Nephron progenitor cell (in vitro differentiated cells): ENCODE results near the gene LHPP.
"Not testable (repeated sequence)": the region's sequence is repeated elsewhere in the genome, so short reads cannot be mapped to it uniquely, and the experiment has no call there.

Experiments used
- DNase-seq: peaks from one replicate; pipeline ENCODE4 v3.0.0; 2021
- H3K27ac Mint-ChIP-seq: 2 replicates; pipeline ENCODE4 v1.8.0; 2021; ENCODE audit warnings: mild to moderate bottlenecking, moderate library complexity, mixed read lengths
- H3K27me3 Mint-ChIP-seq: 2 replicates; pipeline ENCODE4 v1.8.0; 2021; ENCODE audit warnings: mild to moderate bottlenecking, low read depth, mixed read lengths; ENCODE audit not compliant: poor library complexity
- H3K36me3 Mint-ChIP-seq: 2 replicates; pipeline ENCODE4 v1.8.0; 2021; ENCODE audit warnings: low read depth, mixed read lengths
- H3K4me1 Mint-ChIP-seq: 2 replicates; pipeline ENCODE4 v1.8.0; 2021; ENCODE audit warnings: mixed read lengths
- H3K4me3 Mint-ChIP-seq: 2 replicates; pipeline ENCODE4 v1.8.0; 2021; ENCODE audit warnings: mild to moderate bottlenecking, moderate library complexity, mixed read lengths
- H3K9me3 Mint-ChIP-seq: 2 replicates; pipeline ENCODE4 v1.8.0; 2021; ENCODE audit warnings: mild to moderate bottlenecking, moderate library complexity, mixed read lengths
- CTCF ChIP-seq: fragments of 200-600 bp; sonication (generic); IDR thresholded peaks from 2 replicates; pipeline ENCODE4 v1.5.0; 2021; ENCODE audit warnings: antibody characterized with exemption

Gene LHPP

GRCh38 chr10:124436191-124436638, 25.4 kb upstream of the LHPP start:
- no peaks in the 10 kb centered on the region for H3K4me1 Mint-ChIP-seq
- DNase-seq, result no peak
- H3K9me3 Mint-ChIP-seq, result no peaks in the 10 kb centered on the region
- no peak overlapping the region for H3K27ac Mint-ChIP-seq
- TF ChIP-seq CTCF, result no peak
- H3K27me3 Mint-ChIP-seq, result peaks cover 6% of the 10 kb centered on the region
- no peaks in the 10 kb centered on the region for H3K36me3 Mint-ChIP-seq
- H3K4me3 Mint-ChIP-seq, result no peak overlapping the region

- H3K4me1 Mint-ChIP-seq, H3K27ac Mint-ChIP-seq, H3K4me3 Mint-ChIP-seq, H3K9me3 Mint-ChIP-seq, H3K36me3 Mint-ChIP-seq, DNase-seq: not testable (repeated sequence)
- H3K27me3 Mint-ChIP-seq, result peaks cover 42% of the 10 kb centered on the region
These were observed 19.9 kb upstream of the LHPP start for GRCh38 chr10:124441694-124442093.

- H3K4me3 Mint-ChIP-seq, result peak overlapping the region; percentile 72
- H3K4me1 Mint-ChIP-seq, result peaks cover 35% of the 10 kb centered on the region
- H3K36me3 Mint-ChIP-seq, result no peaks in the 10 kb centered on the region
- TF ChIP-seq CTCF, result no peak
- H3K9me3 Mint-ChIP-seq, result no peaks in the 10 kb centered on the region
- peaks cover 93% of the 10 kb centered on the region for H3K27me3 Mint-ChIP-seq
- DNase-seq, result no peak
- no peak overlapping the region for H3K27ac Mint-ChIP-seq
These were observed 14.5 kb upstream of the LHPP start for GRCh38 chr10:124446830-124447750.

- peak; percentile 44 for DNase-seq
- peaks cover 97% of the 10 kb centered on the region for H3K27me3 Mint-ChIP-seq
- H3K36me3 Mint-ChIP-seq, result no peaks in the 10 kb centered on the region
- no peak overlapping the region for H3K27ac Mint-ChIP-seq
- H3K9me3 Mint-ChIP-seq, result no peaks in the 10 kb centered on the region
- no peak for TF ChIP-seq CTCF
- H3K4me1 Mint-ChIP-seq, result peaks cover 35% of the 10 kb centered on the region
- peak overlapping the region; percentile 80 for H3K4me3 Mint-ChIP-seq
These were observed 13.7 kb upstream of the LHPP start for GRCh38 chr10:124447751-124448466.

GRCh38 chr10:124448696-124449169, 12.9 kb upstream of the LHPP start:
- Mint-ChIP-seq H3K4me3 (peak overlapping the region; percentile 80), H3K36me3 (no peaks in the 10 kb centered on the region), H3K27me3 (peaks cover 98% of the 10 kb centered on the region), H3K4me1 (peaks cover 35% of the 10 kb centered on the region), H3K9me3 (no peaks in the 10 kb centered on the region), H3K27ac (no peak overlapping the region)
- TF ChIP-seq CTCF, result peak; percentile 16
- peak; percentile 34 for DNase-seq
